Measurements from ENCODE around the gene NOBOX.
"Not testable (repeated sequence)": the region's sequence is repeated elsewhere in the genome, so short reads cannot be mapped to it uniquely, and the experiment has no call there.

NOBOX gene

GRCh38 chr7:144391823-144392255 lies 11.7 kb downstream of the NOBOX start:
- DNase-seq (ENCODE audit: low spot score), result no peak

GRCh38 chr7:144391014-144391413 lies 12.5 kb downstream of the NOBOX start:
- no peak for DNase-seq (ENCODE audit: low spot score)

- no peak for DNase-seq (ENCODE audit: low spot score)
Observed at GRCh38 chr7:144390481-144390880, 13.0 kb downstream of the NOBOX start.

GRCh38 chr7:144388950-144389349 lies 14.5 kb downstream of the NOBOX start:
- no peak for DNase-seq (ENCODE audit: low spot score)

- DNase-seq (ENCODE audit: low spot score), result no peak
Observed at GRCh38 chr7:144386741-144387140, 16.8 kb downstream of the NOBOX start.

GRCh38 chr7:144384555-144385245 lies 18.8 kb downstream of the NOBOX start:
- DNase-seq (ENCODE audit: low spot score), result no peak

- no peak for DNase-seq (ENCODE audit: low spot score)
Observed at GRCh38 chr7:144384071-144384470, 19.4 kb downstream of the NOBOX start.

GRCh38 chr7:144379776-144380384 lies 23.6 kb downstream of the NOBOX start:
- no peak for DNase-seq (ENCODE audit: low spot score)

GRCh38 chr7:144378651-144379050 lies 24.8 kb downstream of the NOBOX start:
- DNase-seq (ENCODE audit: low spot score), result no peak

GRCh38 chr7:144369221-144369620 lies 34.3 kb downstream of the NOBOX start:
- not testable (repeated sequence) for DNase-seq (ENCODE audit: low spot score)

GRCh38 chr7:144367250-144367649 lies 36.2 kb downstream of the NOBOX start:
- not testable (repeated sequence) for DNase-seq (ENCODE audit: low spot score)

GRCh38 chr7:144365523-144365922 lies 38.0 kb downstream of the NOBOX start:
- DNase-seq (ENCODE audit: low spot score), result not testable (repeated sequence)

GRCh38 chr7:144362061-144362460 lies 41.4 kb downstream of the NOBOX start:
- DNase-seq (ENCODE audit: low spot score), result not testable (repeated sequence)

GRCh38 chr7:144356860-144357259 lies 46.6 kb downstream of the NOBOX start:
- DNase-seq (ENCODE audit: low spot score), result not testable (repeated sequence)

GRCh38 chr7:144356185-144356584 lies 47.3 kb downstream of the NOBOX start:
- not testable (repeated sequence) for DNase-seq (ENCODE audit: low spot score)

- DNase-seq (ENCODE audit: low spot score), result not testable (repeated sequence)
Observed at GRCh38 chr7:144355176-144355822, 48.2 kb downstream of the NOBOX start, which contains the start of gene ARHGEF5. Gene ARHGEF5, plus strand, starts transcription at chr7:144355402. Its CDS starts 7,268 bp downstream, at chr7:144362670.

- not testable (repeated sequence) for DNase-seq (ENCODE audit: low spot score)
Observed at GRCh38 chr7:144351667-144352066, 51.8 kb downstream of the NOBOX start.

GRCh38 chr7:144348625-144349024 lies 54.9 kb downstream of the NOBOX start:
- DNase-seq (ENCODE audit: low spot score), result not testable (repeated sequence)
